ENCODE data around the gene PCDH9.

The PCDH9 gene

GRCh38 chr13:66551128-66551527, 679.0 kb downstream of the PCDH9 start:
- H3K27me3 ChIP-seq (ENCODE audit: insufficient read depth, low read depth), result no peaks in the 10 kb centered on the region
- H3K36me3 ChIP-seq (ENCODE audit: insufficient read depth), result no peaks in the 10 kb centered on the region
- H3K4me3 ChIP-seq (IDR thresholded peaks at IDR 0.05; ENCODE audit: insufficient read depth, low read depth, low read length), result no peak overlapping the region
- H3K4me1 ChIP-seq (ENCODE audit: low read depth, poor library complexity, severe bottlenecking), result no peaks in the 10 kb centered on the region
- H4K20me1 ChIP-seq (ENCODE audit: insufficient read depth), result no peaks in the 10 kb centered on the region
- H3K9ac ChIP-seq, result no peak overlapping the region
- no peaks in the 10 kb centered on the region for H3K79me2 ChIP-seq (ENCODE audit: insufficient read depth, low read depth)
- TF ChIP-seq CTCF (conservative IDR thresholded peaks at IDR 0.05; ENCODE audit: low read depth, low read length), result no peak
- no peak overlapping the region for H3K4me2 ChIP-seq
- no peak overlapping the region for H2AFZ ChIP-seq (ENCODE audit: low read depth)
- no peak overlapping the region for H3K27ac ChIP-seq

GRCh38 chr13:66547685-66548084, 682.5 kb downstream of the PCDH9 start:
- H3K9ac ChIP-seq, result no peak overlapping the region
- H3K4me3 ChIP-seq (IDR thresholded peaks at IDR 0.05; ENCODE audit: insufficient read depth, low read depth, low read length), result no peak overlapping the region
- H3K36me3 ChIP-seq (ENCODE audit: insufficient read depth), result no peaks in the 10 kb centered on the region
- no peak for TF ChIP-seq CTCF (conservative IDR thresholded peaks at IDR 0.05; ENCODE audit: low read depth, low read length)
- no peaks in the 10 kb centered on the region for H3K79me2 ChIP-seq (ENCODE audit: insufficient read depth, low read depth)
- no peaks in the 10 kb centered on the region for H4K20me1 ChIP-seq (ENCODE audit: insufficient read depth)
- no peaks in the 10 kb centered on the region for H3K27me3 ChIP-seq (ENCODE audit: insufficient read depth, low read depth)
- H2AFZ ChIP-seq (ENCODE audit: low read depth), result no peak overlapping the region
- no peak overlapping the region for H3K4me2 ChIP-seq
- H3K4me1 ChIP-seq (ENCODE audit: low read depth, poor library complexity, severe bottlenecking), result no peaks in the 10 kb centered on the region
- no peak overlapping the region for H3K27ac ChIP-seq

GRCh38 chr13:66546534-66547379, 683.4 kb downstream of the PCDH9 start:
- H3K79me2 ChIP-seq (ENCODE audit: insufficient read depth, low read depth), result no peaks in the 10 kb centered on the region
- no peak for TF ChIP-seq CTCF (conservative IDR thresholded peaks at IDR 0.05; ENCODE audit: low read depth, low read length)
- no peaks in the 10 kb centered on the region for H3K27me3 ChIP-seq (ENCODE audit: insufficient read depth, low read depth)
- H4K20me1 ChIP-seq (ENCODE audit: insufficient read depth), result no peaks in the 10 kb centered on the region
- no peak overlapping the region for H3K27ac ChIP-seq
- no peak overlapping the region for H2AFZ ChIP-seq (ENCODE audit: low read depth)
- H3K9ac ChIP-seq, result no peak overlapping the region
- no peak overlapping the region for H3K4me3 ChIP-seq (IDR thresholded peaks at IDR 0.05; ENCODE audit: insufficient read depth, low read depth, low read length)
- no peaks in the 10 kb centered on the region for H3K4me1 ChIP-seq (ENCODE audit: low read depth, poor library complexity, severe bottlenecking)
- H3K4me2 ChIP-seq, result no peak overlapping the region
- H3K36me3 ChIP-seq (ENCODE audit: insufficient read depth), result no peaks in the 10 kb centered on the region

DNA sequence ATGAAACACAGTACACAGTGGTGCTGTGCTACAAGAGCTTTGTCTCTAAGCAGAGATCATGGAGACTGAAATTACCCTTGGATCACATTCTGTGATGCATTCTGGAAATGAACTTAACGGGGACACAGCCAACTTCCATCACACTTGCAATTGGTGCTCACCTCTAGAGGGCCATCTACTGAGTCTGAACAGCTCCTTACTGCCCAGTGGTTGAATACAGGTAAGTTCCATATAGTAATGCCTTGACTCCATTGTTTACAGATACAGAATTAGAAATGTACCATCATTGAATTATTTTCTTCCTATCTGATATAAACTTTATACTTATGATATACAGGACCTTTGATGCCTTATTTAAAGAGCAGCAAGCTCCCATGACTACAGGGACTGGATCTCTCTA, 686.4 kb downstream of the PCDH9 start:
- H4K20me1 ChIP-seq (ENCODE audit: insufficient read depth), result no peaks in the 10 kb centered on the region
- H3K4me2 ChIP-seq, result no peak overlapping the region
- no peaks in the 10 kb centered on the region for H3K79me2 ChIP-seq (ENCODE audit: insufficient read depth, low read depth)
- H3K27ac ChIP-seq, result no peak overlapping the region
- H3K27me3 ChIP-seq (ENCODE audit: insufficient read depth, low read depth), result no peaks in the 10 kb centered on the region
- no peak overlapping the region for H3K9ac ChIP-seq
- no peaks in the 10 kb centered on the region for H3K36me3 ChIP-seq (ENCODE audit: insufficient read depth)
- no peak for TF ChIP-seq CTCF (conservative IDR thresholded peaks at IDR 0.05; ENCODE audit: low read depth, low read length)
- H3K4me3 ChIP-seq (IDR thresholded peaks at IDR 0.05; ENCODE audit: insufficient read depth, low read depth, low read length), result no peak overlapping the region
- no peak overlapping the region for H2AFZ ChIP-seq (ENCODE audit: low read depth)
- no peaks in the 10 kb centered on the region for H3K4me1 ChIP-seq (ENCODE audit: low read depth, poor library complexity, severe bottlenecking)

Measured in KMS-11 (cell line).